Measurements from ENCODE around the gene P2RY14.
A peak's percentile ranks its signal among the peaks of the same experiment; 100 is the strongest.
"Not testable (repeated sequence)": the region's sequence is repeated elsewhere in the genome, so short reads cannot be mapped to it uniquely, and the experiment has no call there.

The P2RY14 gene

GRCh38 chr3:151183265-151183671, 95.1 kb downstream of the P2RY14 start:
- DNase-seq (ENCODE audit: low read depth) = no peak

- no peak for DNase-seq (ENCODE audit: low read depth)
Observed at GRCh38 chr3:151182349-151183079, 95.8 kb downstream of the P2RY14 start.

- no peak for DNase-seq (ENCODE audit: low read depth)
Observed at GRCh38 chr3:151178208-151178845, 100.0 kb downstream of the P2RY14 start.

GRCh38 chr3:151175952-151176351, 102.4 kb downstream of the P2RY14 start:
- no peak for DNase-seq (ENCODE audit: low read depth)

- no peak for DNase-seq (ENCODE audit: low read depth)
Observed at GRCh38 chr3:151174351-151174750, 104.0 kb downstream of the P2RY14 start.

GRCh38 chr3:151171145-151171757, 107.1 kb downstream of the P2RY14 start:
- no peak for DNase-seq (ENCODE audit: low read depth)

GRCh38 chr3:151169948-151170679, 108.2 kb downstream of the P2RY14 start:
- not testable (repeated sequence) for DNase-seq (ENCODE audit: low read depth)

- DNase-seq (ENCODE audit: low read depth) = no peak
Observed at GRCh38 chr3:151169262-151169947, 108.9 kb downstream of the P2RY14 start.

- DNase-seq (ENCODE audit: low read depth) = peak; percentile 64
Observed at GRCh38 chr3:151168269-151169094, 109.9 kb downstream of the P2RY14 start.

GRCh38 chr3:151166161-151166560, 112.2 kb downstream of the P2RY14 start:
- no peak for DNase-seq (ENCODE audit: low read depth)

GRCh38 chr3:151165226-151165625, 113.1 kb downstream of the P2RY14 start:
- DNase-seq (ENCODE audit: low read depth) = no peak

Data from EH (cell line).